ENCODE results near the gene COL4A2.

DNA sequence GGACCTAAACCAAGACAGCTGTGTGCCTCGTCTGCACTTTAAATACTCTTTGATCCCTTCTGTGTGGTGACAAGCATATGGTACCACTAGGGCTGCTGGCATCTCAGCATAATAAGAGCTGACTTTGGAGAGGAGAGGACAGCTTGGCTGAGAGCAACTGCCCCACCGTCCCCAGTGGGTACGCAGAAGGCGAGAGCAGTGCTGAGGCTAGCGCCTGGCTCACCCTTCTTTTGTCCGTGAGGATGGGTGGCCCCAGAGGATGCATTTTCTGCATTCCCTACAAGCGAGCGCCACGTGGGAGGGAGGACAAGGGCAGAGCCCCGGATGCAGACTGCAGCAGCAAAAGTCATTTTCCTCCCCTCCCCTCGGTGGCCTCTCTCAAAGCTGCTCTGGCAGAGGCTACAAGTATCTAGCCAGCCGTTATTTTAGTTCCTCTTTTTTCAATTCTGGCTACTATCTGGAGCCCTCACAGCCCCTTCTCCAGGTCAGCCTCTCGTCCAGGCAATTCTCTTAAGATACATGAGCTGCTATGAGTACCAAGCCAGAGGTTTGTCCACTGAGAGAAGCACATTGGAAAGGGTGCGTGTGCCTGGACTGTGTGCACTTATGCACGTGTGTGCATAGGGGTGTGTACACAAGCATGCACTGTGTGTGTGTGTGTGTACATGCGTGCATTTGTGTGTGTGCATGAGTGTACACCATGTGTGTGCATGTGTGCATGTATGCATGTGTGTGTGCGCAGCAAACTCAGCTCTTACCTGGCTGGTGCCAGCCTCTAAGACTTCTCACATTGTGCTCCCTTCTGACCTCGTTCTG lies 203.1 kb downstream of the COL4A2 start:
- TF ChIP-seq, protein P1, sequence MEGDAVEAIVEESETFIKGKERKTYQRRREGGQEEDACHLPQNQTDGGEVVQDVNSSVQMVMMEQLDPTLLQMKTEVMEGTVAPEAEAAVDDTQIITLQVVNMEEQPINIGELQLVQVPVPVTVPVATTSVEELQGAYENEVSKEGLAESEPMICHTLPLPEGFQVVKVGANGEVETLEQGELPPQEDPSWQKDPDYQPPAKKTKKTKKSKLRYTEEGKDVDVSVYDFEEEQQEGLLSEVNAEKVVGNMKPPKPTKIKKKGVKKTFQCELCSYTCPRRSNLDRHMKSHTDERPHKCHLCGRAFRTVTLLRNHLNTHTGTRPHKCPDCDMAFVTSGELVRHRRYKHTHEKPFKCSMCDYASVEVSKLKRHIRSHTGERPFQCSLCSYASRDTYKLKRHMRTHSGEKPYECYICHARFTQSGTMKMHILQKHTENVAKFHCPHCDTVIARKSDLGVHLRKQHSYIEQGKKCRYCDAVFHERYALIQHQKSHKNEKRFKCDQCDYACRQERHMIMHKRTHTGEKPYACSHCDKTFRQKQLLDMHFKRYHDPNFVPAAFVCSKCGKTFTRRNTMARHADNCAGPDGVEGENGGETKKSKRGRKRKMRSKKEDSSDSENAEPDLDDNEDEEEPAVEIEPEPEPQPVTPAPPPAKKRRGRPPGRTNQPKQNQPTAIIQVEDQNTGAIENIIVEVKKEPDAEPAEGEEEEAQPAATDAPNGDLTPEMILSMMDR (IDR thresholded peaks at IDR 0.05) = no peak
- TF ChIP-seq POLR2A (IDR thresholded peaks at IDR 0.05) = no peak
